ENCODE measurements around the gene LRRC49. TPM values are rescaled to one million over a fixed set of nuclear protein-coding genes. Genes with fewer than 3 reads are reported as not detected.
"Not testable (repeated sequence)": the region's sequence is repeated elsewhere in the genome, so short reads cannot be mapped to it uniquely, and the experiment has no call there.

The LRRC49 gene
- total and polyA plus RNA-seq, 7 donors, result 0.44 to 4.4 (median 1.7) TPM

DNA sequence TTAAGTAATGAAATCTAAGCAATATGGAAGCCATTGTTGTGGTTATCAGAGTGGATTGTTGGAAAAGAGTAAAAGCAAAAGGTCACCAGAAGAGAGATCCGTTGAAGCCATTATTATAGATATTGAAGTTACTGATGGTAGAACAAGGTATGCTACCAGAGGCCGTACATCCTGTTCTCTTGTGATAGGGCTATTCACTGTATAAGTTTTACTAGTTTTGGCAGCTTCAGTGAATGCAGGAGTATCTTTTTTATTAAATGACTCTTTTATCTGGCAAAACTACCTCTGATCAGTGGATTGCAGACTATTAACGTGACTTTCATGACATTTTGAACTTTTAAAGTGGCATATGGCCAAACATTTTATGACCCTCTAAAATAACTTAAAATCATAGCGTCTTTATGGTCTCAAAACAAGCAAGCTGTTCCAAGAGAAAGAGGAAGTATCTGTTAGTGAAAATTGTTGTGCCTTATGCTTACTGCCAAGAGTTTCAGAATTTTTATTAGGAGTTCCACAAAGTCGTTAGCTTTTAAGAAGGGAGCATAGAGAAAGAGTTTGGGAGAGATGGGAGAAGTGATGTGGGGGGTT lies 102.9 kb downstream of the LRRC49 start:
- Histone ChIP-seq H3K27ac (no peak overlapping the region), H3K4me1 (no peaks in the 10 kb centered on the region), H3K36me3 (ENCODE audit: insufficient read depth in 1 of 2, low read depth in 1 of 2) (no peaks in the 10 kb centered on the region), H3K4me3 (no peak overlapping the region), H3K27me3 (ENCODE audit: insufficient read depth in 3 of 3, low read length in 2 of 3) (no peaks in the 10 kb centered on the region), H3K9me3 (no peaks in the 10 kb centered on the region)
- DNase-seq (no peak), ATAC-seq (no peak)
- TF ChIP-seq, protein P1, sequence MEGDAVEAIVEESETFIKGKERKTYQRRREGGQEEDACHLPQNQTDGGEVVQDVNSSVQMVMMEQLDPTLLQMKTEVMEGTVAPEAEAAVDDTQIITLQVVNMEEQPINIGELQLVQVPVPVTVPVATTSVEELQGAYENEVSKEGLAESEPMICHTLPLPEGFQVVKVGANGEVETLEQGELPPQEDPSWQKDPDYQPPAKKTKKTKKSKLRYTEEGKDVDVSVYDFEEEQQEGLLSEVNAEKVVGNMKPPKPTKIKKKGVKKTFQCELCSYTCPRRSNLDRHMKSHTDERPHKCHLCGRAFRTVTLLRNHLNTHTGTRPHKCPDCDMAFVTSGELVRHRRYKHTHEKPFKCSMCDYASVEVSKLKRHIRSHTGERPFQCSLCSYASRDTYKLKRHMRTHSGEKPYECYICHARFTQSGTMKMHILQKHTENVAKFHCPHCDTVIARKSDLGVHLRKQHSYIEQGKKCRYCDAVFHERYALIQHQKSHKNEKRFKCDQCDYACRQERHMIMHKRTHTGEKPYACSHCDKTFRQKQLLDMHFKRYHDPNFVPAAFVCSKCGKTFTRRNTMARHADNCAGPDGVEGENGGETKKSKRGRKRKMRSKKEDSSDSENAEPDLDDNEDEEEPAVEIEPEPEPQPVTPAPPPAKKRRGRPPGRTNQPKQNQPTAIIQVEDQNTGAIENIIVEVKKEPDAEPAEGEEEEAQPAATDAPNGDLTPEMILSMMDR (IDR thresholded peaks at IDR 0.05), result no peak
- WGBS, 3 donors, result 38 to 45% (median 41%) methylated on average over 5 of the region's 5 CpGs
- intact Hi-C loops (cut with DNase I), result no loop called here

GRCh38 chr15:70998319-70998718 lies 105.7 kb downstream of the LRRC49 start:
- Histone ChIP-seq H3K27me3 (ENCODE audit: insufficient read depth in 3 of 3, low read length in 2 of 3) (no peaks in the 10 kb centered on the region), H3K36me3 (ENCODE audit: insufficient read depth in 1 of 2, low read depth in 1 of 2) (no peaks in the 10 kb centered on the region), H3K27ac (no peak overlapping the region), H3K4me3 (no peak overlapping the region), H3K9me3 (no peaks in the 10 kb centered on the region), H3K4me1 (no peaks in the 10 kb centered on the region)
- intact Hi-C loops (cut with DNase I), result no loop called here
- no peak for ATAC-seq
- TF ChIP-seq, protein P1 (IDR thresholded peaks at IDR 0.05), result no peak
- DNase-seq, result no peak

GRCh38 chr15:71002316-71002715 lies 109.7 kb downstream of the LRRC49 start:
- Histone ChIP-seq H3K9me3 (no peaks in the 10 kb centered on the region), H3K27me3 (ENCODE audit: insufficient read depth in 3 of 3, low read length in 2 of 3) (no peaks in the 10 kb centered on the region), H3K4me1 (no peaks in the 10 kb centered on the region), H3K36me3 (ENCODE audit: insufficient read depth in 1 of 2, low read depth in 1 of 2) (no peaks in the 10 kb centered on the region), H3K4me3 (no peak overlapping the region), H3K27ac (no peak overlapping the region)
- TF ChIP-seq, protein P1 (IDR thresholded peaks at IDR 0.05), result no peak
- ATAC-seq (no peak), DNase-seq (no peak)
- intact Hi-C loops (cut with DNase I), result no loop called here
- WGBS, 3 donors, result 92 to 93% (median 93%) methylated on average over 1 of the region's 1 CpG

- H3K27me3 ChIP-seq (ENCODE audit: insufficient read depth in 3 of 3, low read length in 2 of 3), result no peaks in the 10 kb centered on the region
- no peaks in the 10 kb centered on the region for H3K9me3 ChIP-seq
- H3K4me1 ChIP-seq, result no peaks in the 10 kb centered on the region
- ATAC-seq (no peak), DNase-seq (no peak)
- H3K4me3 ChIP-seq, result no peak overlapping the region
- no peak overlapping the region for H3K27ac ChIP-seq
- TF ChIP-seq, protein P1 (IDR thresholded peaks at IDR 0.05), result no peak
- intact Hi-C loops (cut with DNase I), result no loop called here
- no peaks in the 10 kb centered on the region for H3K36me3 ChIP-seq (ENCODE audit: insufficient read depth in 1 of 2, low read depth in 1 of 2)
Observed at GRCh38 chr15:71003319-71003718, 110.7 kb downstream of the LRRC49 start.

- H3K27me3 ChIP-seq (ENCODE audit: insufficient read depth in 3 of 3, low read length in 2 of 3); ATAC-seq; H3K4me1 ChIP-seq; DNase-seq; H3K36me3 ChIP-seq (ENCODE audit: insufficient read depth in 1 of 2, low read depth in 1 of 2); H3K4me3 ChIP-seq; H3K9me3 ChIP-seq; intact Hi-C loops (cut with DNase I); H3K27ac ChIP-seq: not testable (repeated sequence)
- 98 to 99% (median 98%) methylated on average over 4 of the region's 4 CpGs for WGBS, 3 donors
Observed at GRCh38 chr15:71004506-71004905, 111.9 kb downstream of the LRRC49 start.

Measured in psoas muscle (tissue), 8 donors.